SU-DHL-6 (cell line): ENCODE data around the gene KRT16.

Experiments
- CTCF ChIP-seq: fragments of 200-600 bp; sonication (generic); IDR thresholded peaks from one replicate; pipeline ENCODE4 v1.5.1; 2017; ENCODE audit warnings: antibody characterized with exemption, mild to moderate bottlenecking, low read length, moderate library complexity; ENCODE audit not compliant: insufficient read depth, poor library complexity, severe bottlenecking
- EZH2phosphoT487 ChIP-seq: fragments of 200-600 bp; sonication (generic), shearing (Covaris generic); conservative IDR thresholded peaks from 2 replicates; pipeline ENCODE4 v1.6.1; 2018; ENCODE audit warnings: mild to moderate bottlenecking, antibody characterized with exemption, low read length, moderate library complexity, mixed read lengths

- TF ChIP-seq CTCF (no peak), EZH2phosphoT487 (no peak)
Observed at GRCh38 chr17:41651625-41652460, 39.3 kb upstream of the KRT16 start.
